Gastroesophageal sphincter (tissue), 4 donors: Measurements from ENCODE around the gene NSUN6. TPM values are rescaled to one million over a fixed set of nuclear protein-coding genes. Genes with fewer than 3 reads are reported as not detected.

Experiments
- ATAC-seq: fragments of 150-250 bp; one replicate; pipeline ENCODE4 v1.9.1; 2016; ENCODE audit warnings: mild to moderate bottlenecking, moderate library complexity
- H3K27ac ChIP-seq, 4 donors: fragments of 200-600 bp; sonication (generic) in 3 of 4; 1 replicate in 3 of 4; 2 replicates in 1 of 4; pipeline ENCODE4 v1.5.1; 2016 to 2019
- H3K27me3 ChIP-seq: fragments of 200-600 bp; sonication (generic); one replicate; pipeline ENCODE4 v1.5.1; 2019
- H3K36me3 ChIP-seq, 2 donors: fragments of 200-600 bp; sonication (generic); one replicate each; pipeline ENCODE4 v1.5.1; 2019; ENCODE audit warnings: control low read depth in 1 of 2
- H3K4me1 ChIP-seq, 3 donors: fragments of 200-600 bp; sonication (generic); 1 replicate in 2 of 3; 2 replicates in 1 of 3; pipeline ENCODE4 v1.5.1; 2016 to 2019; ENCODE audit warnings: control low read depth in 2 of 3
- H3K4me3 ChIP-seq, 2 donors: fragments of 200-600 bp; sonication (generic); one replicate each; pipeline ENCODE4 v1.5.1; 2019; ENCODE audit warnings: mild to moderate bottlenecking in 1 of 2, moderate library complexity in 1 of 2
- H3K9me3 ChIP-seq, 3 donors: fragments of 200-600 bp; sonication (generic); one replicate each; pipeline ENCODE4 v1.5.1; 2017 to 2019; ENCODE audit warnings: control low read depth in 2 of 3
- EP300 ChIP-seq: sonication (generic); formaldehyde crosslinking; IDR thresholded peaks from one replicate; pipeline ENCODE4 v1.6.1; 2017; ENCODE audit warnings: antibody characterized with exemption, mild to moderate bottlenecking
- POLR2A ChIP-seq, 2 donors: fragments of 450-650 bp; IDR thresholded peaks; one replicate each; pipeline ENCODE4 v1.6.1; 2017; ENCODE audit warnings: antibody characterized with exemption in 2 of 2, mild to moderate bottlenecking in 2 of 2, moderate library complexity in 1 of 2
- POLR2AphosphoS5 ChIP-seq: sonication (generic); formaldehyde crosslinking; IDR thresholded peaks from one replicate; pipeline ENCODE4 v1.6.1; 2017; ENCODE audit warnings: antibody characterized with exemption
- WGBS, 2 donors: methylation state at CpG; one replicate each; pipeline ENCODE4 v1.1.5; 2018; ENCODE audit warnings: low coverage in 1 of 2; 5-methylcytosine and 5-hydroxymethylcytosine counted together
- total RNA-seq, 4 donors: library from RNA; depleted of rRNA; stranded (reverse); fragments of >200 nt; gene quantifications; one replicate each; pipeline ENCODE4 v1.1.0, GENCODE V29; 2016
- TF ChIP-seq, protein P1 (sequence below), 4 experiments: fragments of 200-600 bp in 2 of 4; fragments of 450-650 bp in 2 of 4; sonication (generic) in 1 of 4; IDR thresholded peaks; one replicate each; pipeline ENCODE4 v1.5.1; 2017 to 2019; ENCODE audit warnings: antibody characterized with exemption in 4 of 4, mild to moderate bottlenecking in 2 of 4, moderate library complexity in 2 of 4

Gene NSUN6
- total RNA-seq, 4 donors from 2014 or later, result 5.9 to 16.7 (median 7.1) TPM

- Histone ChIP-seq H3K4me1 (no peaks in the 10 kb centered on the region), H3K36me3 (peaks cover 0 to 73% of the 10 kb centered on the region in 2 donors), H3K9me3 (no peaks in the 10 kb centered on the region), H3K27ac (no peak overlapping the region), H3K4me3 (no peak overlapping the region), H3K27me3 (no peaks in the 10 kb centered on the region)
- WGBS, 2 donors, result 86% methylated on average over 1 of the region's 1 CpG; no CpG with 5 or more reads in 1 of the 2 donors
- no peak for ATAC-seq
- TF ChIP-seq, protein P1, sequence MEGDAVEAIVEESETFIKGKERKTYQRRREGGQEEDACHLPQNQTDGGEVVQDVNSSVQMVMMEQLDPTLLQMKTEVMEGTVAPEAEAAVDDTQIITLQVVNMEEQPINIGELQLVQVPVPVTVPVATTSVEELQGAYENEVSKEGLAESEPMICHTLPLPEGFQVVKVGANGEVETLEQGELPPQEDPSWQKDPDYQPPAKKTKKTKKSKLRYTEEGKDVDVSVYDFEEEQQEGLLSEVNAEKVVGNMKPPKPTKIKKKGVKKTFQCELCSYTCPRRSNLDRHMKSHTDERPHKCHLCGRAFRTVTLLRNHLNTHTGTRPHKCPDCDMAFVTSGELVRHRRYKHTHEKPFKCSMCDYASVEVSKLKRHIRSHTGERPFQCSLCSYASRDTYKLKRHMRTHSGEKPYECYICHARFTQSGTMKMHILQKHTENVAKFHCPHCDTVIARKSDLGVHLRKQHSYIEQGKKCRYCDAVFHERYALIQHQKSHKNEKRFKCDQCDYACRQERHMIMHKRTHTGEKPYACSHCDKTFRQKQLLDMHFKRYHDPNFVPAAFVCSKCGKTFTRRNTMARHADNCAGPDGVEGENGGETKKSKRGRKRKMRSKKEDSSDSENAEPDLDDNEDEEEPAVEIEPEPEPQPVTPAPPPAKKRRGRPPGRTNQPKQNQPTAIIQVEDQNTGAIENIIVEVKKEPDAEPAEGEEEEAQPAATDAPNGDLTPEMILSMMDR (IDR thresholded peaks at IDR 0.05), result no peak
- TF ChIP-seq EP300 (no peak), POLR2A (IDR thresholded peaks at IDR 0.05) (no peak)
Observed at GRCh38 chr10:18557960-18558359, 93.4 kb downstream of the NSUN6 start.

GRCh38 chr10:18556522-18557147, 94.8 kb downstream of the NSUN6 start:
- WGBS, 2 donors, result 94 to 97% methylated on average over 3 of the region's 3 CpGs
- TF ChIP-seq EP300 (no peak), POLR2A (IDR thresholded peaks at IDR 0.05) (no peak), POLR2AphosphoS5 (no peak)
- TF ChIP-seq, protein P1 (IDR thresholded peaks at IDR 0.05), result no peak
- Histone ChIP-seq H3K4me3 (no peak overlapping the region), H3K27ac (no peak overlapping the region), H3K4me1 (no peaks in the 10 kb centered on the region), H3K27me3 (no peaks in the 10 kb centered on the region), H3K36me3 (peaks cover 0 to 68% of the 10 kb centered on the region in 2 donors), H3K9me3 (no peaks in the 10 kb centered on the region)
- no peak for ATAC-seq

DNA sequence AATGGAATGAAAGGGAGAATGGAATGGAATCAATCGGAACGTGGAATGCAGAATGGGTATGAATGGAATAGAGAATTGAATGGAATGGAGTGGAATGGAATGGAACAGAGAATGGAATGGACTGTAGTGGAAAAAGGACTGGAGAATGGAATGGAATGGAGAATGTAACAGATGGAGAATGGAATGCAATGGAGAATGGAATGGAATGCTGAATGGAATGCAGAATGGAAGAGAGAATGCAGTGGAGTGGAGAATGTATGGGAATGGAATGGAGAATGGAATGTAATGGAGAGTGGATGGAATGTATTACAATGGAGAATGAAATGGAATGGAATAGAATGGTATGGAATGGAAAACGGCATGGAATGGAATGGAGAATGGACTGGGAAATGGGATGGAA, 96.9 kb downstream of the NSUN6 start:
- Histone ChIP-seq H3K4me3 (no peak overlapping the region), H3K27me3 (no peaks in the 10 kb centered on the region), H3K36me3 (peaks cover 0 to 68% of the 10 kb centered on the region in 2 donors), H3K4me1 (no peaks in the 10 kb centered on the region), H3K27ac (no peak overlapping the region), H3K9me3 (no peaks in the 10 kb centered on the region)
- TF ChIP-seq POLR2AphosphoS5, result no peak
- TF ChIP-seq EP300, result no peak
- TF ChIP-seq, protein P1 (IDR thresholded peaks at IDR 0.05), result no peak
- TF ChIP-seq POLR2A (IDR thresholded peaks at IDR 0.05), result no peak
- no peak for ATAC-seq
- WGBS, 2 donors, result 94 to 98% methylated on average over 3 of the region's 3 CpGs

- peaks cover 0 to 44% of the 10 kb centered on the region in 2 donors for H3K36me3 ChIP-seq
- TF ChIP-seq EP300 (no peak), POLR2AphosphoS5 (no peak), POLR2A (IDR thresholded peaks at IDR 0.05) (no peak)
- TF ChIP-seq, protein P1 (IDR thresholded peaks at IDR 0.05), result no peak
- H3K27me3 ChIP-seq, result no peaks in the 10 kb centered on the region
- WGBS, 2 donors, result 90 to 100% methylated on average over 2 of the region's 2 CpGs
- no peaks in the 10 kb centered on the region for H3K4me1 ChIP-seq
- H3K9me3 ChIP-seq, result no peaks in the 10 kb centered on the region
- H3K4me3 ChIP-seq, result no peak overlapping the region
- H3K27ac ChIP-seq, result no peak overlapping the region
- no peak for ATAC-seq
Observed at GRCh38 chr10:18551473-18551872, 99.9 kb downstream of the NSUN6 start.

DNA sequence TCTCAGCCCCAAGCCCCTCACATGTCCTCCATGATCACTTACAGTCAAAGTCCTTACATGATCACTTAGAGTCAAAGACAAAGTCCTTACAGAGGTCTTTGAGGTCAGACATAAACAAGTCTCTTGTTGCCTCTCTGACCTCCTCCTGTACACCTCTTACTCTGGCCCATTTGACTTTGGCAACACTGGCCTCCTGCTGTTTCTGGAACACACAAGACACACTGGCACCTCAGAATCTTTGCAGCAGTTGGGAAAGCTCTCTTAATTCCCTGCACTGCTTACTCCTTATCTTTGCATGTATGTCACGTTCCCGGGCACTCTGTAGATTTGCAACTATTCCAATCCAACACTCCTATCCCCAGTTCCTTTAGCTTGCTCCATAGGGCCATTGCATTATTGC, 102.3 kb downstream of the NSUN6 start:
- 92% methylated on average over 2 of the region's 2 CpGs; no CpG with 5 or more reads in 1 of the 2 donors for WGBS, 2 donors
- Histone ChIP-seq H3K27ac (no peak overlapping the region), H3K27me3 (no peaks in the 10 kb centered on the region), H3K4me3 (no peak overlapping the region), H3K4me1 (peaks cover 0 to 9% (median 0%) of the 10 kb centered on the region in 3 donors), H3K36me3 (peaks cover 0 to 22% of the 10 kb centered on the region in 2 donors), H3K9me3 (no peaks in the 10 kb centered on the region)
- no peak for TF ChIP-seq POLR2AphosphoS5
- no peak for TF ChIP-seq POLR2A (IDR thresholded peaks at IDR 0.05)
- TF ChIP-seq, protein P1 (IDR thresholded peaks at IDR 0.05), result no peak
- no peak for TF ChIP-seq EP300
- no peak for ATAC-seq
